SK-N-SH (cell line): Measurements from ENCODE around the gene STIM1. TPM values are rescaled to one million over a fixed set of nuclear protein-coding genes. Genes with fewer than 3 reads are reported as not detected.

Experiments used
- CTCF ChIA-PET: fragments of 300-600, 350-600 bp; formaldehyde crosslinking; extraction: SDS; loops from one replicate; lab custom pipeline; 2021; lab: Yijun Ruan, JAX
- POLR2A ChIA-PET: fragments of 350-600 bp; sonication (Branson Sonifier 250); formaldehyde crosslinking; extraction: SDS; loops from one replicate; lab custom pipeline; 2020; ENCODE audit warnings: antibody characterized with exemption, inconsistent platforms; lab: Yijun Ruan, JAX
- DNase-seq: peaks from one replicate; pipeline ENCODE4 v3.0.0; 2012
- H2AFZ ChIP-seq: fragments of 200-600 bp; sonication (generic); 2 replicates; pipeline ENCODE4 v1.8.1; 2016; ENCODE audit warnings: antibody characterized with exemption, mild to moderate bottlenecking, low read depth
- H3F3A ChIP-seq: fragments of 200-600 bp; sonication (generic); replicated peaks from 2 replicates; pipeline ENCODE3; 2016; ENCODE audit warnings: antibody characterized with exemption, mild to moderate bottlenecking; ENCODE audit not compliant: insufficient read depth
- H3K27ac ChIP-seq, 2 experiments: fragments of 200-500 bp in 1 of 2; fragments of 200-600 bp in 1 of 2; sonication (Bioruptor generic) in 1 of 2; sonication (generic), shearing (Covaris generic) in 1 of 2; 2 replicates each; pipeline versions ENCODE4 v1.5.1 to v1.6.1; 2014 to 2016; ENCODE audit warnings: low read depth in 2 of 2, inconsistent platforms in 1 of 2, low read length in 1 of 2, mild to moderate bottlenecking in 1 of 2, mixed read lengths in 1 of 2
- H3K27me3 ChIP-seq: fragments of 200-600 bp; sonication (generic), shearing (Covaris generic); 2 replicates; pipeline ENCODE4 v1.6.1; 2016; ENCODE audit warnings: mixed run types; ENCODE audit not compliant: insufficient read depth
- H3K36me3 ChIP-seq, 2 experiments: fragments of 200-500 bp in 1 of 2; fragments of 200-600 bp in 1 of 2; sonication (Bioruptor generic) in 1 of 2; sonication (generic) in 1 of 2; replicated peaks in 1 of 2; 2 replicates each; pipeline versions ENCODE3 to v1.5.1; 2014 to 2016; ENCODE audit warnings: low read length in 1 of 2, mild to moderate bottlenecking in 1 of 2; ENCODE audit not compliant: insufficient read depth in 2 of 2, control insufficient read depth in 1 of 2
- H3K4me1 ChIP-seq, 2 experiments: fragments of 200-500 bp in 1 of 2; fragments of 200-600 bp in 1 of 2; sonication (Bioruptor generic) in 1 of 2; sonication (generic), shearing (Covaris generic) in 1 of 2; 2 replicates each; pipeline versions ENCODE4 v1.5.1 to v1.6.1; 2014 to 2016; ENCODE audit warnings: low read depth in 1 of 2, low read length in 1 of 2, mixed run types in 1 of 2; ENCODE audit not compliant: insufficient read depth in 2 of 2, control insufficient read depth in 1 of 2
- H3K4me2 ChIP-seq: fragments of 200-600 bp; sonication (generic), shearing (Covaris generic); 2 replicates; pipeline ENCODE4 v1.6.1; 2017; ENCODE audit warnings: mixed run types
- H3K4me3 ChIP-seq, 2 experiments: fragments of 200-500 bp in 1 of 2; fragments of 200-600 bp in 1 of 2; sonication (Bioruptor generic) in 1 of 2; sonication (generic), shearing (Covaris generic) in 1 of 2; 2 replicates each; pipeline versions ENCODE4 v1.5.1 to v1.8.1; 2014 to 2016; ENCODE audit warnings: low read depth in 2 of 2, inconsistent platforms in 1 of 2, low read length in 1 of 2, mild to moderate bottlenecking in 1 of 2, mixed read lengths in 1 of 2, moderate library complexity in 1 of 2
- H3K79me2 ChIP-seq: fragments of 200-600 bp; sonication (generic); 2 replicates; pipeline ENCODE4 v1.8.1; 2017; ENCODE audit warnings: mild to moderate bottlenecking; ENCODE audit not compliant: insufficient read depth
- H3K9ac ChIP-seq: fragments of 200-600 bp; sonication (generic); 2 replicates; pipeline ENCODE4 v1.6.1; 2017; ENCODE audit warnings: mixed run types
- H3K9me2 ChIP-seq: fragments of 200-600 bp; sonication (generic); 2 replicates; pipeline ENCODE4 v1.6.1; 2017; ENCODE audit warnings: mixed run types
- H3K9me3 ChIP-seq: fragments of 200-600 bp; sonication (generic); 2 replicates; pipeline ENCODE4 v1.6.1; 2017; ENCODE audit warnings: mixed run types, mild to moderate bottlenecking, moderate library complexity
- H4K20me1 ChIP-seq: fragments of 200-600 bp; sonication (generic); 2 replicates; pipeline ENCODE4 v1.6.1; 2017; ENCODE audit warnings: mild to moderate bottlenecking, mixed run types; ENCODE audit not compliant: insufficient read depth
- EZH2phosphoT487 ChIP-seq: fragments of 200-600 bp; sonication (generic); IDR thresholded peaks from 2 replicates; pipeline ENCODE4 v1.6.1; 2017; ENCODE audit warnings: low read depth, mixed run types, mild to moderate bottlenecking, antibody characterized with exemption, moderate library complexity, borderline replicate concordance
- FOSL2 ChIP-seq: IDR thresholded peaks from 2 replicates; pipeline ENCODE4 v1.4.0; 2012; ENCODE audit warnings: low read depth, mild to moderate bottlenecking, moderate library complexity, borderline replicate concordance
- FOXJ3 ChIP-seq: sonication (generic); formaldehyde crosslinking; IDR thresholded peaks from 2 replicates; pipeline ENCODE4 v1.5.1; 2020; ENCODE audit warnings: mild to moderate bottlenecking, missing genetic modification reagents
- GABPA ChIP-seq: IDR thresholded peaks from 2 replicates; pipeline ENCODE4 v1.4.0; 2012; ENCODE audit warnings: low read depth, mild to moderate bottlenecking
- IRF3 ChIP-seq: fragments of 150-350 bp; IDR thresholded peaks from 2 replicates; pipeline ENCODE4 v1.6.1; 2016; ENCODE audit warnings: mild to moderate bottlenecking, low read depth, low read length
- MAX ChIP-seq: IDR thresholded peaks from 2 replicates; pipeline ENCODE4 v1.4.0; 2012; ENCODE audit warnings: low read depth
- MXI1 ChIP-seq: IDR thresholded peaks from 2 replicates; pipeline ENCODE4 v1.6.1; 2012; ENCODE audit warnings: mild to moderate bottlenecking, low read depth, low read length, improper control_type of control experiment
- TAF1 ChIP-seq: IDR thresholded peaks from 2 replicates; pipeline ENCODE4 v1.6.1; 2012; ENCODE audit warnings: low read depth, mild to moderate bottlenecking, low read length, moderate library complexity, borderline replicate concordance
- USF1 ChIP-seq: IDR thresholded peaks from 2 replicates; pipeline ENCODE4 v1.4.0; 2012; ENCODE audit warnings: low read depth, borderline replicate concordance
- WGBS: methylation state at CpG from one replicate; pipeline ENCODE4 v1.1.6; 2017; ENCODE audit warnings: low lambda C conversion rate; 5-methylcytosine and 5-hydroxymethylcytosine counted together
- polyA plus RNA-seq, 3 experiments: library from polyadenylated mRNA; depleted of rRNA; stranded (reverse); fragments of >200 nt; gene quantifications; 2 replicates each; pipeline ENCODE4 v1.2.3, GENCODE V29; 2012
- TF ChIP-seq, protein P1 (sequence below): IDR thresholded peaks from 2 replicates; pipeline ENCODE4 v1.6.1; 2012; ENCODE audit warnings: mild to moderate bottlenecking, low read depth, low read length, moderate library complexity
- TF ChIP-seq, protein P2 (sequence below): IDR thresholded peaks from 2 replicates; pipeline ENCODE4; 2012

Gene STIM1
- polyA plus RNA-seq, 1 of the 3 experiments (the other 2 are of a cell fraction) = 29.5 TPM

DNA sequence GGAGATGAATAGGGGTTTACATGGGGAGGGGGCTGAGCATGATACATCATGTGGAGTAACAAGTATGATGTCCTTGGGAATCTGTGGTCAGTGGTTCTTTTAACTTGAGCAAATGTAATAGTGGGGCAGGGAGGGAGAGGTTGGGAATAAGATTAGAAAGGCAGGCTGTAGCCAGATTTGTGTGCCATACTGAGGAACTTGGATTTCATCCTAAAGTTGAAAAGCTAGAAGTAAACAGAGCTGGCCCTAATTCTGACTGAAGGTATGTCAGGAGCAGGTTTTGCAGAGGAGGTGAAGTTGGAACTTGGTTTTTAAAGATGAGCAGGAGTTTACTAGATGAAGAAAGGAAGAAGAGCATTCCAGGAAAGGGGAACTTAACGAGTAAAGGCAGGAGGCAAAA lies 130.8 kb downstream of the STIM1 start (continued):
- no peak for TF ChIP-seq IRF3
- TF ChIP-seq FOXJ3 (CRISPR knock-in tag) = no peak
- TF ChIP-seq FOSL2 = no peak
- TF ChIP-seq, all 33 proteins: peak for 0

DNA sequence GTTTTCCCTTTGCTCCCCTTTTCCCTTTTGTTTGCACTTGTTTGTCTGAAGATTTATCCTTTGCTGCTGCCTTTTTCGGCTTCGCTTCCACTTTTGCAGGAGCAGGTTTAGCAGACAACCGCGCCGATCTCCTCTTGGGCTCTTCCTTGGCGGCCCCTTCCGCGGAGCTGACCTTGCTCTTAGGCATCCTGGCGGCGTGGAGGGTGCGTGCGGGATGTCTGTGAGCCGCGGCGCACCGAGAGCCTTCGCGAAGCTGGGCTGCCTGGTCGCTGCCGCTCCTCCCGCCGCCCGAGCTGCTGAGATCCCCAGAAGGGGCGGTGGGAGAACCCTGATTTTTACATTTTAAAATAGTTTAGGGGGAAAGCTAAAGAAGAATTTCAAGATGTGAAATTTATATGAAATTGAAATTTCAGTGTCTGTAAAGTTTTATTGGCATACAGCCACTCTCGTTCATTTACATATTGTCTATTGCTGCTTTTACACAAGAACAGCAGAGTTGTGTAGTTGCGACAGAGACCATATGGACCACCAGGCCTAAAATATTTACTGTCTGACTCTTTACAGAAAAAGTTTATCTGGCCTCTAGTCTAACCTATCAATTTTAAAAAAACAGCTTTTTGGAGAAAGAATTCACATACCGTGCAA lies 133.9 kb downstream of the STIM1 start:
- H3K9ac ChIP-seq = no peak overlapping the region
- H3K79me2 ChIP-seq = no peaks in the 10 kb centered on the region
- TF ChIP-seq, protein P1, sequence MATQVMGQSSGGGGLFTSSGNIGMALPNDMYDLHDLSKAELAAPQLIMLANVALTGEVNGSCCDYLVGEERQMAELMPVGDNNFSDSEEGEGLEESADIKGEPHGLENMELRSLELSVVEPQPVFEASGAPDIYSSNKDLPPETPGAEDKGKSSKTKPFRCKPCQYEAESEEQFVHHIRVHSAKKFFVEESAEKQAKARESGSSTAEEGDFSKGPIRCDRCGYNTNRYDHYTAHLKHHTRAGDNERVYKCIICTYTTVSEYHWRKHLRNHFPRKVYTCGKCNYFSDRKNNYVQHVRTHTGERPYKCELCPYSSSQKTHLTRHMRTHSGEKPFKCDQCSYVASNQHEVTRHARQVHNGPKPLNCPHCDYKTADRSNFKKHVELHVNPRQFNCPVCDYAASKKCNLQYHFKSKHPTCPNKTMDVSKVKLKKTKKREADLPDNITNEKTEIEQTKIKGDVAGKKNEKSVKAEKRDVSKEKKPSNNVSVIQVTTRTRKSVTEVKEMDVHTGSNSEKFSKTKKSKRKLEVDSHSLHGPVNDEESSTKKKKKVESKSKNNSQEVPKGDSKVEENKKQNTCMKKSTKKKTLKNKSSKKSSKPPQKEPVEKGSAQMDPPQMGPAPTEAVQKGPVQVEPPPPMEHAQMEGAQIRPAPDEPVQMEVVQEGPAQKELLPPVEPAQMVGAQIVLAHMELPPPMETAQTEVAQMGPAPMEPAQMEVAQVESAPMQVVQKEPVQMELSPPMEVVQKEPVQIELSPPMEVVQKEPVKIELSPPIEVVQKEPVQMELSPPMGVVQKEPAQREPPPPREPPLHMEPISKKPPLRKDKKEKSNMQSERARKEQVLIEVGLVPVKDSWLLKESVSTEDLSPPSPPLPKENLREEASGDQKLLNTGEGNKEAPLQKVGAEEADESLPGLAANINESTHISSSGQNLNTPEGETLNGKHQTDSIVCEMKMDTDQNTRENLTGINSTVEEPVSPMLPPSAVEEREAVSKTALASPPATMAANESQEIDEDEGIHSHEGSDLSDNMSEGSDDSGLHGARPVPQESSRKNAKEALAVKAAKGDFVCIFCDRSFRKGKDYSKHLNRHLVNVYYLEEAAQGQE = no peak
- no peak for TF ChIP-seq MXI1
- no peak for TF ChIP-seq EZH2phosphoT487
- TF ChIP-seq USF1 = no peak
- TF ChIP-seq, protein P2, sequence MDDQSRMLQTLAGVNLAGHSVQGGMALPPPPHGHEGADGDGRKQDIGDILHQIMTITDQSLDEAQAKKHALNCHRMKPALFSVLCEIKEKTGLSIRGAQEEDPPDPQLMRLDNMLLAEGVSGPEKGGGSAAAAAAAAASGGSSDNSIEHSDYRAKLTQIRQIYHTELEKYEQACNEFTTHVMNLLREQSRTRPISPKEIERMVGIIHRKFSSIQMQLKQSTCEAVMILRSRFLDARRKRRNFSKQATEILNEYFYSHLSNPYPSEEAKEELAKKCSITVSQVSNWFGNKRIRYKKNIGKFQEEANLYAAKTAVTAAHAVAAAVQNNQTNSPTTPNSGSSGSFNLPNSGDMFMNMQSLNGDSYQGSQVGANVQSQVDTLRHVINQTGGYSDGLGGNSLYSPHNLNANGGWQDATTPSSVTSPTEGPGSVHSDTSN = no peak
- TF ChIP-seq FOXJ3 (CRISPR knock-in tag) = no peak
- TF ChIP-seq GABPA = no peak
- no peak for TF ChIP-seq TAF1
- TF ChIP-seq MAX = no peak
- H3K36me3 ChIP-seq = peaks cover 0 to 1% of the 10 kb centered on the region in 2 experiments
- no peak for DNase-seq
- H3K4me1 ChIP-seq = peaks cover 0 to 2% of the 10 kb centered on the region in 2 experiments; a peak in 1 of 4 replicates
- 92% methylated on average over 27 of the region's 27 CpGs for WGBS
- no peak overlapping the region for H3K27ac ChIP-seq
- ChIA-PET CTCF (no interaction called here), POLR2A (no interaction called here)
- no peaks in the 10 kb centered on the region for H4K20me1 ChIP-seq
- peaks cover 13% of the 10 kb centered on the region for H3K9me3 ChIP-seq
- no peak overlapping the region for H2AFZ ChIP-seq
- H3K4me3 ChIP-seq = no peak overlapping the region
- H3K9me2 ChIP-seq = no peaks in the 10 kb centered on the region
- no peaks in the 10 kb centered on the region for H3K27me3 ChIP-seq
- no peak overlapping the region for H3K4me2 ChIP-seq
- peaks cover 3% of the 10 kb centered on the region for H3F3A ChIP-seq
